T-helper 2 cell treated with Interferon-gamma antibody and Interleukin-4, amounts not matched to agents 5 μg/mL and 100 μg/mL, for 36 hours (primary cell): ENCODE data around the gene SPINT2.

ENCODE experiments used
- DNase-seq: peaks from one replicate; pipeline ENCODE4 v3.0.0; 2021; ENCODE audit warnings: low spot score
- H3K27ac Mint-ChIP-seq: one replicate; pipeline ENCODE4 v1.8.0; 2021; ENCODE audit warnings: mild to moderate bottlenecking, mixed read lengths
- H3K27me3 Mint-ChIP-seq: one replicate; pipeline ENCODE4 v1.8.0; 2021; ENCODE audit warnings: low read depth, mixed read lengths
- H3K36me3 Mint-ChIP-seq: one replicate; pipeline ENCODE4 v1.8.0; 2021; ENCODE audit warnings: low read depth, mixed read lengths
- H3K4me1 Mint-ChIP-seq: one replicate; pipeline ENCODE4 v1.8.0; 2021; ENCODE audit warnings: low read depth, mixed read lengths
- H3K4me3 Mint-ChIP-seq: one replicate; pipeline ENCODE4 v1.8.0; 2022; ENCODE audit warnings: mild to moderate bottlenecking, moderate library complexity, mixed read lengths
- H3K9me3 Mint-ChIP-seq: one replicate; pipeline ENCODE4 v1.8.0; 2021; ENCODE audit warnings: mixed read lengths

Gene SPINT2

GRCh38 chr19:38267761-38268483 lies 3.5 kb downstream of the SPINT2 start:
- Mint-ChIP-seq H3K4me3 (no peak overlapping the region), H3K27me3 (no peaks in the 10 kb centered on the region), H3K4me1 (peaks cover 48% of the 10 kb centered on the region), H3K36me3 (peaks cover 3% of the 10 kb centered on the region), H3K9me3 (no peaks in the 10 kb centered on the region), H3K27ac (peak overlapping the region; percentile 37)
- no peak for DNase-seq

GRCh38 chr19:38268539-38268938 lies 4.2 kb downstream of the SPINT2 start:
- no peak overlapping the region for H3K4me3 Mint-ChIP-seq
- no peak for DNase-seq

GRCh38 chr19:38270587-38271167 lies 6.3 kb downstream of the SPINT2 start:
- Mint-ChIP-seq H3K27me3 (no peaks in the 10 kb centered on the region), H3K36me3 (peaks cover 3% of the 10 kb centered on the region), H3K9me3 (no peaks in the 10 kb centered on the region), H3K27ac (no peak overlapping the region), H3K4me1 (peaks cover 38% of the 10 kb centered on the region), H3K4me3 (no peak overlapping the region)
- no peak for DNase-seq

More at GRCh38 chr19:38268539-38268938, 4.2 kb downstream of the SPINT2 start:
- Mint-ChIP-seq H3K9me3 (no peaks in the 10 kb centered on the region), H3K36me3 (peaks cover 3% of the 10 kb centered on the region), H3K27me3 (no peaks in the 10 kb centered on the region), H3K27ac (peak overlapping the region; percentile 17), H3K4me1 (peaks cover 48% of the 10 kb centered on the region)

- no peak for DNase-seq
- H3K27me3 Mint-ChIP-seq, result no peaks in the 10 kb centered on the region
- H3K27ac Mint-ChIP-seq, result no peak overlapping the region
- peaks cover 3% of the 10 kb centered on the region for H3K36me3 Mint-ChIP-seq
- peaks cover 15% of the 10 kb centered on the region for H3K4me1 Mint-ChIP-seq
- no peaks in the 10 kb centered on the region for H3K9me3 Mint-ChIP-seq
- H3K4me3 Mint-ChIP-seq, result no peak overlapping the region
Measured at GRCh38 chr19:38273499-38273898, 9.1 kb downstream of the SPINT2 start.

- Mint-ChIP-seq H3K27ac (no peak overlapping the region), H3K36me3 (peaks cover 3% of the 10 kb centered on the region), H3K27me3 (no peaks in the 10 kb centered on the region), H3K4me3 (no peak overlapping the region), H3K4me1 (peaks cover 13% of the 10 kb centered on the region), H3K9me3 (no peaks in the 10 kb centered on the region)
- no peak for DNase-seq
Measured at GRCh38 chr19:38274739-38275138, 10.4 kb downstream of the SPINT2 start.

- no peak overlapping the region for H3K4me3 Mint-ChIP-seq
- no peak for DNase-seq
- peaks cover 1% of the 10 kb centered on the region for H3K36me3 Mint-ChIP-seq
- H3K9me3 Mint-ChIP-seq, result no peaks in the 10 kb centered on the region
- no peaks in the 10 kb centered on the region for H3K27me3 Mint-ChIP-seq
- no peak overlapping the region for H3K27ac Mint-ChIP-seq
- peaks cover 22% of the 10 kb centered on the region for H3K4me1 Mint-ChIP-seq
Measured at GRCh38 chr19:38276942-38277517, 12.7 kb downstream of the SPINT2 start.

- DNase-seq, result no peak
- Mint-ChIP-seq H3K4me3 (no peak overlapping the region), H3K27ac (no peak overlapping the region), H3K9me3 (no peaks in the 10 kb centered on the region), H3K36me3 (no peaks in the 10 kb centered on the region), H3K27me3 (no peaks in the 10 kb centered on the region), H3K4me1 (peaks cover 27% of the 10 kb centered on the region)
Measured at GRCh38 chr19:38277549-38277948, 13.2 kb downstream of the SPINT2 start.

- H3K9me3 Mint-ChIP-seq, result no peaks in the 10 kb centered on the region
- no peaks in the 10 kb centered on the region for H3K36me3 Mint-ChIP-seq
- no peak overlapping the region for H3K4me3 Mint-ChIP-seq
- H3K27ac Mint-ChIP-seq, result no peak overlapping the region
- peaks cover 29% of the 10 kb centered on the region for H3K4me1 Mint-ChIP-seq
- no peak for DNase-seq
- no peaks in the 10 kb centered on the region for H3K27me3 Mint-ChIP-seq
Measured at GRCh38 chr19:38277969-38278680, 13.8 kb downstream of the SPINT2 start.

GRCh38 chr19:38278751-38279150 lies 14.4 kb downstream of the SPINT2 start:
- no peak for DNase-seq
- no peaks in the 10 kb centered on the region for H3K27me3 Mint-ChIP-seq
- no peaks in the 10 kb centered on the region for H3K9me3 Mint-ChIP-seq
- H3K4me3 Mint-ChIP-seq, result no peak overlapping the region
- peaks cover 3% of the 10 kb centered on the region for H3K36me3 Mint-ChIP-seq
- peaks cover 24% of the 10 kb centered on the region for H3K4me1 Mint-ChIP-seq
- H3K27ac Mint-ChIP-seq, result no peak overlapping the region

- H3K36me3 Mint-ChIP-seq, result peaks cover 6% of the 10 kb centered on the region
- H3K9me3 Mint-ChIP-seq, result no peaks in the 10 kb centered on the region
- DNase-seq, result no peak
- H3K4me3 Mint-ChIP-seq, result no peak overlapping the region
- H3K27ac Mint-ChIP-seq, result peak overlapping the region; percentile 77
- H3K4me1 Mint-ChIP-seq, result peaks cover 27% of the 10 kb centered on the region
- H3K27me3 Mint-ChIP-seq, result no peaks in the 10 kb centered on the region
Measured at GRCh38 chr19:38280030-38280921, 15.9 kb downstream of the SPINT2 start.

- Mint-ChIP-seq H3K4me3 (peak overlapping the region; percentile 50), H3K36me3 (peaks cover 14% of the 10 kb centered on the region), H3K4me1 (peaks cover 27% of the 10 kb centered on the region), H3K9me3 (no peaks in the 10 kb centered on the region), H3K27ac (peak overlapping the region; percentile 86), H3K27me3 (no peaks in the 10 kb centered on the region)
- peak; percentile 19 for DNase-seq
Measured at GRCh38 chr19:38281811-38282566, 17.6 kb downstream of the SPINT2 start.

- Mint-ChIP-seq H3K27ac (no peak overlapping the region), H3K9me3 (no peaks in the 10 kb centered on the region), H3K27me3 (no peaks in the 10 kb centered on the region), H3K4me1 (peaks cover 27% of the 10 kb centered on the region), H3K36me3 (peaks cover 17% of the 10 kb centered on the region), H3K4me3 (no peak overlapping the region)
- no peak for DNase-seq
Measured at GRCh38 chr19:38283271-38283670, 18.9 kb downstream of the SPINT2 start.

- peak overlapping the region; percentile 65 for H3K27ac Mint-ChIP-seq
- no peak for DNase-seq
Measured at GRCh38 chr19:38284422-38284821, 20.0 kb downstream of the SPINT2 start.

More at GRCh38 chr19:38284422-38284821, 20.0 kb downstream of the SPINT2 start:
- Mint-ChIP-seq H3K27me3 (no peaks in the 10 kb centered on the region), H3K36me3 (peaks cover 17% of the 10 kb centered on the region), H3K9me3 (no peaks in the 10 kb centered on the region), H3K4me1 (peaks cover 27% of the 10 kb centered on the region), H3K4me3 (no peak overlapping the region)
